Smooth muscle cell (in vitro differentiated cells): ENCODE results near the gene ADSS1. TPM values are rescaled to one million over a fixed set of nuclear protein-coding genes. Genes with fewer than 3 reads are reported as not detected.

ENCODE experiments used
- DNase-seq: peaks from one replicate; lab custom pipeline; 2025; ENCODE audit not compliant: unreplicated experiment; lab: John Stamatoyannopoulos, UW
- H2AFZ ChIP-seq: fragments of 200-600 bp; sonication (generic); 2 replicates; pipeline ENCODE4 v1.6.0; 2016; ENCODE audit warnings: antibody characterized with exemption, low read depth, mild to moderate bottlenecking
- H3F3A ChIP-seq: fragments of 200-600 bp; sonication (generic); 2 replicates; pipeline ENCODE4 v1.6.0; 2017; ENCODE audit warnings: antibody characterized with exemption, low read depth
- H3K27ac ChIP-seq: fragments of 200-600 bp; sonication (generic); 2 replicates; pipeline ENCODE4 v1.5.1; 2016; ENCODE audit warnings: low read depth, mild to moderate bottlenecking
- H3K27me3 ChIP-seq: fragments of 200-600 bp; sonication (generic); 2 replicates; pipeline ENCODE4 v1.6.1; 2016; ENCODE audit warnings: low read depth, mild to moderate bottlenecking
- H3K36me3 ChIP-seq: fragments of 200-600 bp; sonication (generic); 2 replicates; pipeline ENCODE4 v1.5.1; 2016; ENCODE audit warnings: low read depth
- H3K4me1 ChIP-seq: fragments of 200-600 bp; sonication (generic); 2 replicates; pipeline ENCODE4 v1.5.1; 2016; ENCODE audit warnings: low read depth
- H3K4me2 ChIP-seq: fragments of 200-600 bp; sonication (generic); 2 replicates; pipeline ENCODE4 v1.6.0; 2016; ENCODE audit warnings: mild to moderate bottlenecking
- H3K4me3 ChIP-seq: fragments of 200-600 bp; sonication (generic); 2 replicates; pipeline ENCODE4 v1.5.1; 2016; ENCODE audit warnings: mild to moderate bottlenecking
- H3K79me2 ChIP-seq: fragments of 200-600 bp; sonication (generic); 2 replicates; pipeline ENCODE4 v1.6.0; 2016; ENCODE audit warnings: low read depth, mild to moderate bottlenecking
- H3K9ac ChIP-seq: fragments of 200-600 bp; sonication (generic); 2 replicates; pipeline ENCODE4 v1.6.0; 2016; ENCODE audit warnings: low read depth
- H3K9me3 ChIP-seq: fragments of 200-600 bp; sonication (generic); replicated peaks from 2 replicates; pipeline ENCODE4 v1.5.1; 2016; ENCODE audit warnings: low read depth
- H4K20me1 ChIP-seq: fragments of 200-600 bp; sonication (generic); 2 replicates; pipeline ENCODE4 v1.6.0; 2016; ENCODE audit warnings: low read depth
- WGBS: methylation state at CpG from one replicate; pipeline ENCODE4 v1.1.7; 2016; ENCODE audit warnings: low lambda C conversion rate; 5-methylcytosine and 5-hydroxymethylcytosine counted together
- polyA plus RNA-seq: library from polyadenylated mRNA; unstranded; fragments of >200 nt; fragmentation: Nextera tagmentation; extraction: Ambion mirVana; gene quantifications from 2 replicates; pipeline ENCODE4 v1.2.1, GENCODE V29; 2016
- total RNA-seq: library from RNA; depleted of rRNA; stranded (reverse); fragments of >200 nt; gene quantifications from 2 replicates; pipeline ENCODE4 v1.2.3, GENCODE V29; 2014
- TF ChIP-seq, protein P1 (sequence below): fragments of 200-600 bp; sonication (generic); IDR thresholded peaks from 2 replicates; pipeline ENCODE4 v1.5.1; 2017; ENCODE audit warnings: borderline replicate concordance, mild to moderate bottlenecking, antibody characterized with exemption; ENCODE audit not compliant: insufficient read depth, poor library complexity, severe bottlenecking

The ADSS1 gene
- total and polyA plus RNA-seq, 2 experiments from 2014 or later, result 7.8 to 43.0 TPM

DNA sequence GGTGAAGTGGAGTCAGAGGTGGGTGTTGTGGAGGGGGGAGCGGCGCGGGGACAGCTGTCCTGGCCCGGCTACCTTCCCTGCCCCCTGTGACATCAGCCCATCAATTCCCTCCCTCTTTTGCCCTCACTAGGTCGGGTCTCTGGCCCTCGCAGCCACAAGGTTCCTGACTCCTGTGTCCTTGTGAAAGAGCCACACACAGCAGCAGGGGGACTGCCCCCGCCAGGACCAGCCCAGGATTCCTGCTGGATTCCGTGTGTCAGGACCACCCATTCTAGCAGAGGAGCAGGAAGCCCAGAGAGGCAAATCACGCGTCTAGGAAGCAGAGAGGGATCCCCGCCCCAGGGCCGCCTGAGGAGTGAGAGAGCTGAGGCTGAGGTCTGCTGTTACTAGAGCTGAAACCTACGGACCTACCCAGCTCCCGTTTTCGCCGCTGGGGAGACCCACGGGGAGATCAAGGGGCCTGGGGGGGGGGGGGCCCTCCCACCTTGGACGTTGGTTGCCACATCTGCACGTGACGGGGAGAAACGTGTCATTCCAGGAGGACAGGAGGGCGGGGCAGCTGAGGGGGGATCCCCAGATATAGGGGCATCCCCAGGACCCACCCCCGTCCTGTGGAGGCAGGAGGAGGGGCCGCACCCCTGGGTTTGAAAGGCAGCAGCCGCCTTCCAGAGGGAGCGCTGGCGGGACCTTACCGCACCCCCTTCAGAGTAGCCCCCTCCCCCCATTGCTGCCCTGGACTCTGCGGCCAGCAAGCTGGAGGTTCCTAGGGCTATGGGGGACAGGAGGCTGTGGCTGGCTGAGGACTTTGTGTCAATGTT lies 47.1 kb upstream of the ADSS1 start:
- peak overlapping the region; percentile 67 for H2AFZ ChIP-seq
- H3F3A ChIP-seq, result peaks cover 2% of the 10 kb centered on the region
- H3K9ac ChIP-seq, result peak overlapping the region; percentile 76
- TF ChIP-seq, protein P1, sequence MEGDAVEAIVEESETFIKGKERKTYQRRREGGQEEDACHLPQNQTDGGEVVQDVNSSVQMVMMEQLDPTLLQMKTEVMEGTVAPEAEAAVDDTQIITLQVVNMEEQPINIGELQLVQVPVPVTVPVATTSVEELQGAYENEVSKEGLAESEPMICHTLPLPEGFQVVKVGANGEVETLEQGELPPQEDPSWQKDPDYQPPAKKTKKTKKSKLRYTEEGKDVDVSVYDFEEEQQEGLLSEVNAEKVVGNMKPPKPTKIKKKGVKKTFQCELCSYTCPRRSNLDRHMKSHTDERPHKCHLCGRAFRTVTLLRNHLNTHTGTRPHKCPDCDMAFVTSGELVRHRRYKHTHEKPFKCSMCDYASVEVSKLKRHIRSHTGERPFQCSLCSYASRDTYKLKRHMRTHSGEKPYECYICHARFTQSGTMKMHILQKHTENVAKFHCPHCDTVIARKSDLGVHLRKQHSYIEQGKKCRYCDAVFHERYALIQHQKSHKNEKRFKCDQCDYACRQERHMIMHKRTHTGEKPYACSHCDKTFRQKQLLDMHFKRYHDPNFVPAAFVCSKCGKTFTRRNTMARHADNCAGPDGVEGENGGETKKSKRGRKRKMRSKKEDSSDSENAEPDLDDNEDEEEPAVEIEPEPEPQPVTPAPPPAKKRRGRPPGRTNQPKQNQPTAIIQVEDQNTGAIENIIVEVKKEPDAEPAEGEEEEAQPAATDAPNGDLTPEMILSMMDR, result no peak
- H3K4me1 ChIP-seq, result peaks cover 36% of the 10 kb centered on the region
- no peak for DNase-seq
- no peaks in the 10 kb centered on the region for H4K20me1 ChIP-seq
- H3K79me2 ChIP-seq, result no peaks in the 10 kb centered on the region
- peak overlapping the region; percentile 90 for H3K4me2 ChIP-seq
- peak overlapping the region; percentile 68 for H3K27ac ChIP-seq
- H3K36me3 ChIP-seq, result no peaks in the 10 kb centered on the region
- H3K27me3 ChIP-seq, result no peaks in the 10 kb centered on the region
- H3K9me3 ChIP-seq, result no peaks in the 10 kb centered on the region
- H3K4me3 ChIP-seq, result peak overlapping the region; percentile 52
- 5% methylated on average over 20 of the region's 29 CpGs for WGBS

DNA sequence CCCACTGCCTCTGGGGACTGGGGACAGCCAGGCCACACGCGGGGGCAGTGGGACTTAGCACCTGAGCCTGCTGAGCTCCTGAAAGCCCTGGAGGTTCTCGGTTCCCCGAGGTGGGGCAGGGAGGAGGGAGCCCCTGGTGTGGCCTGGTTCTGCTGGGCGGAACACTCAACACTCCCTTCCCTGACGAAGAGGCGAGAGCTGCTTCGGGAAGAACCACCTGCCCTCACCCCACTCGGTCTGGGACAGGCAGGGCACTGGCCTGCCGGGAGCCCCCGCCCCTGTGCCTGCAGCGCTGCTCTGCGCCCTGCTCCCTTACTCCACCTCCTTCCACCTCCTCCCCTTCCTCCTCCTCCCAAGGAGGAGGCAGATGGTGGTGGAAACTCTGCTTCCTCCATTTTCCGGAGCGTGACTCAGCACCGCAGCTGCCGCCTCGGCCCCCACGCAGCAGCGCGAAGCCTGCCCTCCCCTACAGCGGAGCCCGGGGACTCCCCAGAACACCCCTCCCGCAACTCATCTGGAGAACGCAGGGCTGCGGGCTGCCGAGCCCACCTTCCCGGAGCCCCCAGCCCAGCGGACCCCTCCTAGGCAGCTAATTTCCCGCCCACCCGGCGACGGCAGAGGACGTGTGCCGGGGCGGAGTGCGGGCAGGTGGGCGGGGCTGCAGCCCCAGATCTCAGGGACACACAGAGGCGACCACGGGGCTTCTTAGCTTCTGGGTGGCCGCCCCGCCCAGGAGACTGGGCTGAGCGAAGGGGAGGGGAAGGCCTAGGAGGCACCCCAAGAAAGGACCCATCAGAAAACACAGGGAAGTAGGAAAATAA lies 46.3 kb upstream of the ADSS1 start:
- Histone ChIP-seq H3K36me3 (no peaks in the 10 kb centered on the region), H3K4me3 (peak overlapping the region; percentile 52), H3K9me3 (no peaks in the 10 kb centered on the region), H4K20me1 (no peaks in the 10 kb centered on the region), H3K4me2 (peak overlapping the region; percentile 90), H3K27ac (peak overlapping the region; percentile 68), H3K9ac (peak overlapping the region; percentile 76), H2AFZ (peak overlapping the region; percentile 44), H3K4me1 (peaks cover 44% of the 10 kb centered on the region), H3K27me3 (no peaks in the 10 kb centered on the region), H3K79me2 (no peaks in the 10 kb centered on the region), H3F3A (peaks cover 10% of the 10 kb centered on the region)
- WGBS, result 1% methylated on average over 36 of the region's 43 CpGs
- TF ChIP-seq, protein P1, result no peak
- peak; percentile 80 for DNase-seq

DNA sequence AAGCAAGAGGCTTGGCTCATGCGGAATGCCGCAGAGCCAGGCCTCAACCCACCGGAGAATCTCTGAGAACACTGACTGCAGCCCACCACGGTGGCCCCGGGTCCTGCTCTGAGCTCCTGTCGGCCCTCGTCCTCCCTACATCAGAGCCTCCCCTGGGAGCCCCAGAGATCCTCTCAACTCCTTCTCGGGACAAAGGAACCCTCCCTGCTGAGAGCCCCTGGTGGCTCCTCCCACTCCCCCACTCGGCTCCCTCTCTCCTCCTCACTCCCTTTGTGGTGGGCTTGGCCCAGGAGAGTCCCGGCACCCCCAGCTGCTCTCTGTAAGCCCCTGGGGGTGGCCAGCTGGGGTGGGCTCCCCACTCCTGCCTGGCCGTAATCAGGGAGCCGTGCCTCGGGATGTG lies 45.7 kb upstream of the ADSS1 start:
- Histone ChIP-seq H4K20me1 (no peaks in the 10 kb centered on the region), H2AFZ (peak overlapping the region; percentile 44), H3K4me3 (peak overlapping the region; percentile 52), H3K27ac (peak overlapping the region; percentile 68), H3K36me3 (no peaks in the 10 kb centered on the region), H3K9me3 (no peaks in the 10 kb centered on the region), H3K4me2 (peak overlapping the region; percentile 90), H3K4me1 (peaks cover 50% of the 10 kb centered on the region), H3K79me2 (no peaks in the 10 kb centered on the region), H3K9ac (peak overlapping the region; percentile 76), H3K27me3 (no peaks in the 10 kb centered on the region), H3F3A (peaks cover 12% of the 10 kb centered on the region)
- 27% methylated on average over 13 of the region's 13 CpGs for WGBS
- TF ChIP-seq, protein P1, result no peak
- no peak for DNase-seq
